ENCODE measurements around the gene HPCA. TPM values are rescaled to one million over a fixed set of nuclear protein-coding genes. Genes with fewer than 3 reads are reported as not detected.

Gene HPCA
- total and polyA plus RNA-seq, 11 donors, result 0.29 TPM; not detected in 10

DNA sequence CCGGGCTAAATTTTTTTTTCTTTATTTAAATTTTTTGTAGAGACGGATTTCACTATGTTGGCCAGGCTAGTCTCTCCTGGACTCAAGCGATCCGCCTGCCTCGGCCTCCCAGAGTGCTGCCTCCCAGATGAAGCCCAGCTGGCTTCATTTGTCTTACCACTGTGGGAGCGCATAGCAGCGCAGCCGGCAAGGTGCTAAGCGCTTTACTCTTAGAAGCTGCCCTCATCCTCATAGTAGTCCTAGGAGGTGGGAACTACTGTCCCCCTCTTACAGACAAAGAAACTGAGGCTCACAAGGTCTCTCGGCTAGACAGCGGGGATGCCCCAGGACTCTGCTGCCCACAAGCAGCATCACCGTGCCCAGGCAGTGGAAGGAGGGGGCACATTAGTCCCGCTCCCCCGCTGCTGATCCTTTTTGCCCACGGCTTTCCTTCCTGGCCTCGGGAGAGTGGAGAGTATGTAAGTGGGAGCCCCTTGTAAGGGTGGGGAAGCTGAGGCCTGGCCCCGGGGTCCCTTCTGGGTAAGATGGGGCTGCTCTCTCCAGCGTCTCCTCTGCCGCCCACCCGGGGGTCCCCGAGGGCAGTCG lies 14.2 kb downstream of the HPCA start:
- intact Hi-C loops (cut with DNase I), result loop anchor here in 1 of 10 donors (5.0 kb wide), 1 partner anchor 1762 kb away; no protein-coding TSS in a partner anchor
- Histone ChIP-seq H3K27me3 (peaks cover 0 to 33% (median 0%) of the 10 kb centered on the region in 9 donors), H3K27ac (peak overlapping the region in 2 of 12 donors; percentile 2 to 13), H3K4me3 (peak overlapping the region; percentile 34 to 76 (median 62)), H3K9me3 (no peaks in the 10 kb centered on the region), H3K4me1 (peaks cover 0 to 14% (median 7%) of the 10 kb centered on the region in 12 donors), H3K36me3 (no peaks in the 10 kb centered on the region)
- peak in 1 of 4 donors; percentile 29 for ATAC-seq
- DNase-seq, result no peak
- whole genome bisulfite sequencing, 4 donors, result 22 to 53% (median 25%) methylated on average over 10 to 22 of the region's 22 CpGs
- TF ChIP-seq POLR2A (IDR thresholded peaks at IDR 0.05), result no peak
- TF ChIP-seq, protein P1, sequence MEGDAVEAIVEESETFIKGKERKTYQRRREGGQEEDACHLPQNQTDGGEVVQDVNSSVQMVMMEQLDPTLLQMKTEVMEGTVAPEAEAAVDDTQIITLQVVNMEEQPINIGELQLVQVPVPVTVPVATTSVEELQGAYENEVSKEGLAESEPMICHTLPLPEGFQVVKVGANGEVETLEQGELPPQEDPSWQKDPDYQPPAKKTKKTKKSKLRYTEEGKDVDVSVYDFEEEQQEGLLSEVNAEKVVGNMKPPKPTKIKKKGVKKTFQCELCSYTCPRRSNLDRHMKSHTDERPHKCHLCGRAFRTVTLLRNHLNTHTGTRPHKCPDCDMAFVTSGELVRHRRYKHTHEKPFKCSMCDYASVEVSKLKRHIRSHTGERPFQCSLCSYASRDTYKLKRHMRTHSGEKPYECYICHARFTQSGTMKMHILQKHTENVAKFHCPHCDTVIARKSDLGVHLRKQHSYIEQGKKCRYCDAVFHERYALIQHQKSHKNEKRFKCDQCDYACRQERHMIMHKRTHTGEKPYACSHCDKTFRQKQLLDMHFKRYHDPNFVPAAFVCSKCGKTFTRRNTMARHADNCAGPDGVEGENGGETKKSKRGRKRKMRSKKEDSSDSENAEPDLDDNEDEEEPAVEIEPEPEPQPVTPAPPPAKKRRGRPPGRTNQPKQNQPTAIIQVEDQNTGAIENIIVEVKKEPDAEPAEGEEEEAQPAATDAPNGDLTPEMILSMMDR (IDR thresholded peaks at IDR 0.05), result no peak

DNA sequence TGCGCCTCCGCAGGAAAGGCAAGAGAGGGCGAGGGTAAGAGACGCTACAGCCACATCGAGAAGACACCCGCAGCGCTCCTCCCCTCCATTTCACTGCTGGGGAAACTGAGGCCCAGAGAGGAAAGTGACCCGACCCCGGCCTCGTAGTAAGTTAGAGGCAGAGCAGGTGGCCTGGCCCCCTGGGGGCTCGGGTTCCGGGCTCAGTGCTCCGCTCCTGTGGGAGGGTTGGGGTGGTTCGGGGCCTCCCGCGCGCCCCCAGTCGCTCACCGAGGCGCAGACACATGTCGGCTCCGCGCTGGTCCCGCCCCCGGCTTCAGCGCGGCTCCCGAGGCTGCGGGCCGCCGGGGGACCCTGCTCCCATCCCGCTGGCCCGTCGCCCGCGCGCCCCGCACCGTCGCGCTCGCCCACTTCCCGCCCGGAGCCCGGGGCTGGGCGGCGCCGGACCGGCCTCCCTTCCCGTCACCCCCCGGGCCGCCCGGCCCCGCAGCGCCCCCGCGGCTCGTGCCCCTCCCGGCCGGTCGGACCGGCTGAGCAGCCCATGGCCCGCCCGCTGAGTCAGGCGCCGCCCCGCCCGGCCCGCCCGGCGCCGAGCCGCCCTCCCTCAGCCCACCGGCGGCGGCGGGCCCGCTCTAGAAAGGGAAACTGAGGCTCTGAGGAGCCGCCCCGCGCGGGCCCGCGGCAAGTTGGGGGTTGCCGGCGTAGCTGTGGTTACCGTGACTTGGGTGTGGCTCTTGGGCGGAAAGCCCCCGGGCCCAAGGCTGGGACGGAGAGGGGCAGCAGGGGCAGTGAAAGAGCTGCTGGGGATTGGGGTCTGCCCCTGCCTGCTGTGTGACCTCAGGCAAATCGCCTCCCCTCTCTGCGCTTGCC lies 14.9 kb downstream of the HPCA start, which contains the start of gene TMEM54:
TSS of gene TMEM54 (minus strand) at position 434 of the 867 bp plus-strand sequence. CDS start at position 283, 151 bp downstream.
- Histone ChIP-seq H3K4me3 (peak within 1 kb of the TSS; percentile 43 to 76 (median 62)), H3K27ac (peak within 1 kb of the TSS in 4 of 12 donors; percentile 13 to 51 (median 30)), H3K9me3 (no peaks in the 10 kb centered on the region), H3K36me3 (no peaks in the 10 kb centered on the region), H3K4me1 (peaks cover 0 to 14% (median 7%) of the 10 kb centered on the region in 12 donors), H3K27me3 (peaks cover 0 to 33% (median 0%) of the 10 kb centered on the region in 9 donors)
- peak in 3 of 4 donors; percentile 74 to 87 (median 79) for ATAC-seq
- WGBS, 4 donors, result 1 to 7% (median 2%) methylated on average over 8 to 92 of the region's 92 CpGs
- DNase-seq, result peak; percentile 61 to 76 (median 66)
- intact Hi-C loops (cut with DNase I), result loop anchor here in 1 of 10 donors (5.0 kb wide), 1 partner anchor 1761 kb away; no protein-coding TSS in a partner anchor
- no peak for TF ChIP-seq POLR2A (IDR thresholded peaks at IDR 0.05)
- TF ChIP-seq, protein P1 (IDR thresholded peaks at IDR 0.05), result no peak

DNA sequence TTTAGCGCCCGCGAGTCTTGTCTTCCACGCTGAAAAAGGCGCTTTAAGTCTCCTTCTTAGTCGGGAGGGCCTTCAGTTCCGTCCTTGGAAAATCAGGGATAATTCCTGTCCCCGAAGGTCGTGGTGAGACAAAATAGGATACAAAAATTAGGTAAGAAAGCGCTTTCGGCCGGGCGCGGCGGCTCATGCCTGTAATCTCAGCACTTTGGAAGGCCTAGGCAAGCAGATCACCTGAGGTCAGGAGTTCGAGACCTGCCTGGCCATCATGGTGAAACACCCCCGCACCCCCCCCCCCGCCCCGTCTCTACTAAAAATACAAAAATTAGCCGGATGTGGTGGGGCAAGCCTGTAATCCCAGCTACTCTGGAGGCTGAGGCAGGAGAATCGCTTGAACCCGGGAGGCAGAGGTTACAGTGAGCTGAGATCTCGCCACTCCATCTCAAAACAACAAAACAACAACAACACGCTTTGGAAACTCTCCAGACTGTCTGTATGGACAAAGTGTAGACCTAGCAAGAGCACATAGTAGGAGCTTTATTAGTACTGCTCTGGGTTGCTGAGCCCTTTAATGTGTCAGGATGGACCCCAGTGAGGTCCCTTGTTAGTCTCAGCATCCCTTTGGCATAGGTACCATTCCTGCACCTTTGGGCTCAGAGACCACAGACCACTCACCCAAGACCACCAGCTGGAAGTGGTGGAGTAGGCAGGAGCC lies 15.7 kb downstream of the HPCA start:
- Histone ChIP-seq H3K27me3 (peaks cover 0 to 33% (median 0%) of the 10 kb centered on the region in 9 donors), H3K4me1 (peaks cover 0 to 14% (median 7%) of the 10 kb centered on the region in 12 donors), H3K36me3 (no peaks in the 10 kb centered on the region), H3K4me3 (peak overlapping the region; percentile 26 to 76 (median 62)), H3K27ac (peak overlapping the region in 1 of 12 donors; percentile 51), H3K9me3 (no peaks in the 10 kb centered on the region)
- 43 to 61% (median 47%) methylated on average over 20 to 24 of the region's 24 CpGs for WGBS, 4 donors
- TF ChIP-seq, protein P1 (IDR thresholded peaks at IDR 0.05), result no peak
- no peak for TF ChIP-seq POLR2A (IDR thresholded peaks at IDR 0.05)
- DNase-seq (no peak), ATAC-seq (no peak)
- intact Hi-C loops (cut with DNase I), result loop anchor here in 1 of 10 donors (5.0 kb wide), 1 partner anchor 1760 kb away; no protein-coding TSS in a partner anchor

Measured in heart left ventricle (tissue), 16 donors.